NCI-H2029 (cell line): Measurements from ENCODE around the gene TRPV3.

Experiments used
- DNase-seq: peaks from one replicate; lab custom pipeline; 2025; lab: John Stamatoyannopoulos, UW

The TRPV3 gene

DNA sequence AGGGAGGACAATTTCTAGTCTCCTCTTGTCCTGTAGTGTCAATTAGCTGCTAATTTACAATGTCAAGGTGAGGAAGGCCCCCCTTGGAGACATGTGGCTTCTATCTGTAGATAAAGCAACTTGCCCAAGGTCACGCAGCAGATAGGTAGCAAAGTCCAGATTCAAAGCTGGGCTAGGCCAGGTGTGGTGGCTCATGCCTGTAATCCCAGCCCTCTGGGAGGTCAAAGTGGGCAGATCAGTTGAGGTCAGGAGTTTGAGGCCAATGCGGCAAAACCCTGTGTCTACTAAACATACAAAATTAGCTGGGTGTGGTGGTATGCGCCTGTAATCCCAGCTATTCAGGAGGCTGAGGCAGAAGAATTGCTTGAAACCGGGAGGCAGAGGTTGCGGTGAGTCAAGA, 11.1 kb downstream of the TRPV3 start:
- no peak for DNase-seq

GRCh38 chr17:3545151-3545550, 12.5 kb downstream of the TRPV3 start:
- no peak for DNase-seq

DNA sequence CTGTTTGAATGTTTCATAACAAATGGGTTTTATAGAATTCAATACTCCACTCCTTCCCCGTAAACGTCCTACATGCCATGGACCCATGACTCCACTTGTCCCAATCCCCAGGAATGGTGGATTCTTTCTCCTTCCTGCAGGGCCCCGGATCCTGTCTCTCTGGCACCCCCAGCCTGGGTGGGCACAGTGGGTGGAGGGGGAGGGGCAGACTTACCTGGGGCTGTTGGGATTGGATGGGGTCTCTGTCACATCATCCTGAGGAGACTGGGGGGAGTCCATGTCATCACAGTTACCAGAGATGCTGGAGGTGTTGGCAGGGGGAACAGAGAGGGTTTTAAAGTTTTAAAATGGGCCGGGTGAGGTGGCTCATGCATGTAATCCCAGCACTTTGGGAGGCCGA, 13.2 kb downstream of the TRPV3 start:
- DNase-seq: no peak

- DNase-seq: no peak
These were observed 14.2 kb downstream of the TRPV3 start for GRCh38 chr17:3543453-3543852.

DNA sequence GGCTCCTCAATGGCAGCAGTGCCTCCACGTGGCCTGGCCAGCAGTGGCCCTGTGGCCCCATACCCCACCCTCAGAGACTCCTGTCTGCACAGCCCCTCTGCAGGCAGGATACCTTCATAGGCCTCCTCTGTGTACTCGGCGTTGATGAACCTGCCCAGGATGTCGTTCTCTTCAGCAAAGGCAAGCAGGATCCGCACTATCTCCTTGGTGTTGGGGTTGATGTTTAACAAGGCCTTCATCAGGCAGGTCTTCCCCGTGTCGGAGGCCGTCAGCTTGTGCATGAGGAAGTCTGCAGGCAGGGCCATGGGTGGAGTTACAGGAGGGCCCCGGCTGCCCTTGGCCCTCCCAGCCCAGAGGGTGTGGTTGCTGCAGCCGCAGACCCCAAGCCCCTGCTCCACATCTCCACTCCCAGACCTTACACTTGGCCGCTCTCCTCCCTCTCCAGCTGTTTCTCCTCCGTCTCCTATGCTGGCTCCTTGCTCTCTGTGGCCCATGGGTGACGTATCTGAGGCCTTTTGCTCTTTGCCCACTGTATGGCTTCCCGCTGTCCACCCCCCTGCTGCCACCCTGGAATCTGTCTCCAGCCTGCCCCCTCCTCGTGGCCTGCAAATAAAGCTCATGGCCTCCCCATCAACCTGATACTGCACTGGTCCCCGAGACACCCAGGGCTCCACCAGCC, 15.1 kb downstream of the TRPV3 start:
- no peak for DNase-seq

DNA sequence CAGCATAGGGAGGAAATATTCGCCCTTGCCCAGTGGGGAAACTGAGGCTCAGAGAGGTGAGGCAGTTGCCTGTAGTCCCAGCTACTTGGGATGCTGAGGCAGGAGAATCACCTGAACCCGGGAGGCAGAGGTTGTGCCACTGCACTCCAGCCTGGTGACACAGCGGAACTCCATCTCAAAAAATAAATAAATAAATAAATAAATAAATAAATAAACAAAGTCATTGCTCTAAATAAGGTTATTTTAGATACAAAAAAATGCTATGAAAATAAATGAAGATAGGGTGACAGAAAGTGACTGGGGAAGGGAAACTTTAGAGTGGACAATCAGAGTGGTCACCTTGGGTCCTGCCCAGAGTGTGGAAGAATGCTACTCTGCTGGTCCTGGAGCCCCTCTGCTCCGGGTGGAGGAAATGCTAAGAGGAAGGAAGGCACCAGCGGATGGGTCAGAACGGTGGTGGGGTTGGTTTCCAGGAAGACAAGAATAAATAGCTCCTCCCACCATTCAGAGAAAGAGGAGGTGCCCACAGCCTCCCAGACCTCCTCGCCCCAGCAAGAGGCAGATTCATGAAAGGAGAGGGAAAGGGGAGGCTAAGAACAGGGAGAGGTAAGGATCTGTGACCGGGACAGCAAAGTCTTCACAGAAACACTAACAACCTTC, 17.6 kb downstream of the TRPV3 start:
- no peak for DNase-seq

GRCh38 chr17:3536716-3537115, 20.9 kb downstream of the TRPV3 start:
- no peak for DNase-seq

DNA sequence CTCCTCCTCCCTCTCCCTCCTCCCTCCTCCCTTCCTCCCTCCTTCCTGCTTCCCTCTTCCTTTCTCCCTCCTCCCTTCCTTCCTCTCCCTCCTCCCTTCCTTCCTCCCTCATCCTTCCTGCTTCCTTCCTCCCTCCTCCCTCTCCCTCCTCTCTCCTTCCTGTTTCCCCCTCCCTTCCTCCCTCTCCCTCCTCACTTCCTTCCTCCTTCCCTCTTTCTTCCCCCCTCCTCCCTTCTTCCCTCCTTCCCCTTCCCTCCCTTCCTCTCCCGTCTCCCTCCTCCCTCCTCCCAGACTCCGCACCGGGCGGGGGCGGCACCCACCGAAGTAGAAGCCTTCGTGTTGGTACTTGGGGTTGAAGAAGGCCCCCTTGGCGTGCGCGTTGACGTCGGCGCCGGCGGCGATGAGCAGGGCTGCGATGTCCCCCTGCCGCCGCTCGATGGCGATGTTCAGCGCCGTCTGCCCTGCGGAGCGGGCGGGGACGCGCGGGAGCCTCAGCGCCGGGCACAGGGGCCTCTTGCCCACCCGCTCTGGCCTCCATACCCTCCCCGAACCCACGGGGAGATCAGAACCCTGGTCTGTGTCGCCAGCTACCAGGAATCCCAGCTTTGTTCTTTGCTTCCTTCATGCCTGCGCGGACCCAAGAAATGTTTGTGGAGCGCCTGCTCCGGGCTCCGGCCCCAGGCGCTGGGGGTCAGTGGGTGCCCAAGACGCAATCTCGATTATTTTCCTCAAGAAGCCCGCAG, 22.2 kb downstream of the TRPV3 start:
- DNase-seq: no peak

DNA sequence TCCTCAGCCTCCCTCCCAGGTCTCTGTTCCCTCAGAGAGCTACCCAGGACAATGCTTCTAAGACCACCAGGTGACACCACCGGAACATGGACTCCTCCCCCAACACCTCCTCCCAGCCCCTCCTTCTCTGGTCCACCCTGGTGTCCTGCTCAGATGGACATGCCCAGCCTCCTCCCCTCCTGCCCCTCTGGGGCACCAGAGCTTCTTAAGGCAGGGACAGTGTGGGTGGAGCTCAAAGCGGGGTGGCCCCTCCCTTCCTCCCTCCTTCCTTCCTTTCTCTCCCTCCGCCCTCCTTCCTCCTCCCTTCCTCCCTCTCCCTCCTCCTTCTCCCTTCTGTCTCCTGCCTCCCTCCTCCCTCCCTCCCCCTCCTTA, 22.7 kb downstream of the TRPV3 start:
- DNase-seq: no peak

DNA sequence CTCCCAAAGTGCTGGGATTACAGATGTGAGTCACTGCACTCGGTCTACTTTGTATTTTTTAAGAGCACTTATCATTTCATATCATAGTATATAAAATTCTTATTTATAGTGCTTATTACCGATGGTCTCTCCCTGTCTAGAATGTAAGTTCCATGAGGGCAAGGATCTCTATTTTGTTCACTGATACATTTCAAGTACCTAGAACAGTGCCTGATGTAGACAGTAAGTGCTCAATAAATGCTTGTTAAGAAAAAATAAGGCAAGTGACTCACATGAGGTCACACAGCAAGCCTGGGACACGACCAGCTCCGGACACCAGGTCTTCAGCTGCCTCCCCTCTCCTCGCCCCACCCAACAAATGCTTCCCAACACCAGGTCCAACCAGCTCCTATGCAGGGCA, 23.9 kb downstream of the TRPV3 start:
- no peak for DNase-seq

DNA sequence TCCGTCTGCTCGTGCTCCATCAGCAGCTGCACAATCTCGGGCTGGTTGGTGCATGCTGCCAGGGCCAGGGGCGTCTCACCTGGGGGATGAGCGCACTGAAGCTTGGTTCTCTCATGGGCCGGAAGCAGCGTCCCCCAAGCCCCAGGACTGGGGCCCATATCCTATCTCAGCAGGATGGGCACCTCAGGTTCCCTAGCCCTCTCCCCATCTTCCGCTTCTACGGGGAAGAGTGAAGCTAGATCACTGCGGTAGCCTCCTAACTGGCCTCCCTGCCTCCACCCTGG, 24.8 kb downstream of the TRPV3 start:
- DNase-seq: no peak

DNA sequence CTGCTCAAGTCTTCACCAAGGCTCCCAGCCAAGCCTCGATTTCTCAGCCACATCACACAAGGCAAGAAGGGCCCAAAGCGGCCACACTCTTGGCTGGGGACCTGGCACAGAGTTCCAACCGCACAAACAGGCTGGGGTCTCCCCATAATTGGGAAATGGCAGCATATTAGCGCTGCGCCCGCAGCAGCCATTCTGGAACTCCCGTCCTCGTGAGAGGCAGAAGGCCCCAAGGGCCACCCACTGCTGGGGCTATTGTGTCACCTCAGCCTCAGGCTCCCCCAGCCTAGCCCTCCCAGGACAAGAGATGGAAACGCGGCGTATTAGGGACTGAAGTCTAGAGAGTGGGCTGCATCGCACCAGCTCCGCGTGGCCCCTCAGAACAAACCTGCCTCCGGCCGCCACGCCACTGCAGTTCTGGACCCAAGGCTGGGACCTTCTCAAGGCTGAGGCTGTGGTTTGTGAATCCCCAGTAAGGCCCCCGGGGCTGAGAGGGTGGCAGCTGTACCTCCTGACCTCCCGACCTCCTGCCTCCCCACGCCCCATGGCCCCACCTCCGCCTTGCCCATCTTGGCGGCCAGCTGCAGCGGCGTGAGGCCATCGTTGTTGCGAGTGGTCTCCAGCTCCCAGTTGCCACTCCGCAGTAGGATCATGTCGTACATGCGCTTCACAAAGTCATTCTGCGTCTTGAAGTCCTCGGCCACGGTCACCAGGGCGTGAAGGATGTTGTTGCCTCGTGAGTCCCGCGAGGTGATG, 25.3 kb downstream of the TRPV3 start:
- DNase-seq: no peak

DNA sequence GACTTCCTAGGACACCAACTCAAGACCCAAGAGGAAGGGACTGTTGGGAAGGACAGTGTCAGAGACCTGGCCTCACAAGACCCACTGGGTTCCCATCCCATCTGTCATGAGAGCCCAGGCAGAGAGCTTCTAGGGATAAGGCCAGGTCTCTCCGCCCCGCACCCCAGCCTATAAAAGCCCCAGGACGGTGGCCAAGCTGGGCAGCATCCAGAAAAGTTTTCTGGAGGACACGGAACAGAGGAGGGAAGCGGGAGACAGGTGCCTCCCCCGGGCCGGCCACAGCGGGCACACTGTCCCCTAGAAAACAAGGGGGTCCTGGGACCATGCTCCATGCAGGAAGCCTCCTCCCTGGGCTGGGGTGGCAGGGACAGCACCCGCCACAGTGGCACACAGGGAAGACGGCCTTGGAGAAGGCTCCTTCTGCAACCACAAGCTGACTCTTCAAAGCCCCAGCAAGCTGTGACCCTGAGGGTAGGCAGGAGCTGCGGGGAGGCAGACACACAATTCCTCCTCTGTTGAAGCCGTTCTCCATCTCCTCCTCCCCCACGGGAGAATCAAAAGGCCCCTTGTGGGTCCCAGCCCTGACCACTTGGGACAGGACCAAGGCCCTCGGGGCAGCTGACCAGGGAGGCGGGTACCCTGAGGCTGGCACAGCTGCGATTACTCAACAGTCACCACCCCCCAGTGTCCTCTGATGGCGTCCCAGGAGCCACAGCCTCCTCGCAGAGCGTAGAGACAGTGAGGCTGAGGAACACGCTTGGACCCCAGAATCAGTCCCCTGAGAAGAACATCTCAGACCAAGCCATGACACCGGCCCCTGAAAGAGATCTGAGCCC, 26.1 kb downstream of the TRPV3 start:
- no peak for DNase-seq

- DNase-seq: no peak
These were observed 27.5 kb downstream of the TRPV3 start for GRCh38 chr17:3529817-3530741.

- DNase-seq: no peak
These were observed 28.6 kb downstream of the TRPV3 start for GRCh38 chr17:3528880-3529511.

DNA sequence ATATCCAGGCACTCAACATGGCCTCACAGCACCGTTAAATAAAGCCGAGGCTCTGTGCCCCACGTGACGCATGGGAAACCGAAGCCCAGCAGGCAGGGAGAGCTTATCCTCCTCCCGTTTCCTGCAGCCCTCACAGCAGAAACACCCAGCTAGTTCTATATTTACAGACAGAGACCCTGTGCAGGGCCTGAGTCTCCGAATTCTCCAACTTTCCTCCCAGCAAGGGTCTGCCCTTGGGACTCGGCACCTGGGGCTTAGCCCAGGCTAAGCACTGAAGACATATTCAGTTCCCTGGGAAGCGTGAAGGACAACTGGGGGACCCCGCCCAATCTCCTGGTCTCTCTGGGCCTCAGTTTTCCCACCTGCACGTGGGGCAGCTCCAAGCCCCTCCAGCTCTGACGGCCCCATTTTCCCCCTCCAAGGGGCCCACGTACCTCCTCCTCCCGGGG, 29.2 kb downstream of the TRPV3 start:
- DNase-seq: no peak

- DNase-seq: no peak
These were observed 29.7 kb downstream of the TRPV3 start for GRCh38 chr17:3527896-3528295.

- DNase-seq: no peak
These were observed 30.1 kb downstream of the TRPV3 start for GRCh38 chr17:3527468-3527867.

DNA sequence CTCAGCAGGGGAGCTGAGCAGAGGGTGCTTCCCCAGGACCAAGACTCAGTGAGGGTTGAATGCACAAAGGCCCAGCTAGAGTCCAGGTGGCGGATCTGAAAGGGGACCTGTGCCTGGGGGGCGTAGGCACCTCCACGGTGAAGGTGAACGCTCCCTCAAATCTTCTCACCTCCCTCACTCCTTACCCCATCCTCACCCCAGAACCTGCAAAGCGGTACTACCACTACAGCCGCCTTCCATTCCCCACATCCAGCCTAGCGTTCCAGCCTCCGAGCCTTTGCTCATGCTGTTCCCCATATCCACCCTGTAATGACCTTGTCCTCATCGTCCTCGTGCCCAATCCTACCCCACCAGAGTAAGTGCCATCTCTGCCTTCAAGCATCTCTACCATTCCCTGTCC, 30.6 kb downstream of the TRPV3 start:
- no peak for DNase-seq

- no peak for DNase-seq
These were observed 31.1 kb downstream of the TRPV3 start for GRCh38 chr17:3526491-3526890.
